NB4 (cell line): ENCODE results near the gene MICALL1.

Source experiments
- DNase-seq: peaks from one replicate; pipeline ENCODE4 v3.0.0; 2010; ENCODE audit warnings: low read depth
- H3K4me3 ChIP-seq: one replicate; pipeline ENCODE4 v1.5.1; 2011; ENCODE audit warnings: mild to moderate bottlenecking, low read depth, low read length, moderate library complexity
- MYC ChIP-seq: IDR thresholded peaks from 2 replicates; pipeline ENCODE4 v1.6.1; 2011; ENCODE audit warnings: low read depth, low read length
- POLR2A ChIP-seq: IDR thresholded peaks from 2 replicates; pipeline ENCODE4 v1.6.1; 2011; ENCODE audit warnings: mild to moderate bottlenecking; ENCODE audit not compliant: insufficient read length; ENCODE audit errors: extremely low read depth
- TF ChIP-seq, protein P1 (sequence below): IDR thresholded peaks from 2 replicates; pipeline ENCODE4 v1.6.1; 2011; ENCODE audit warnings: low read depth, low read length
- TF ChIP-seq, protein P2 (sequence below): IDR thresholded peaks from one replicate; pipeline ENCODE4 v1.5.1; 2012; ENCODE audit warnings: low read depth, low read length

Gene MICALL1

DNA sequence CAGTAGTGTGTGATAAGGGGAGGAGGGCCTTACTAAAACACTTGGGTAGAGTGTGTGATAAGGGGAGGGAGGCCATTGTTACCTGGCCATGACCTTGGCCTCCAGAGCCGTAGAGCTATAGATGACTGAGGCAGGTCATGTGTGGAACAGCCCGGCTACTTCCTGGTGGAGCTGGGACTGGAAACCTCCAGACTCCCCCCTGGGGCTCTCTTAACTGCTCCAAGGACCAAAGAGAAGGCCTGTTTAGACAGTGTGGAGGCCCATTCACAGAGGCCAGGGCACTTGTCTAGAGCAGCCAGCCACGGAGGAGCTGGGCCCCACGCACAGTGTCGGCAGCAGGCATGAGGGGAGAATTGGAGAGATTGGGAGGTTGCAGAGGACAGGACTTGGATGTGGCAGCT, 12.5 kb upstream of the MICALL1 start:
- TF ChIP-seq POLR2A, result no peak
- TF ChIP-seq, protein P1, sequence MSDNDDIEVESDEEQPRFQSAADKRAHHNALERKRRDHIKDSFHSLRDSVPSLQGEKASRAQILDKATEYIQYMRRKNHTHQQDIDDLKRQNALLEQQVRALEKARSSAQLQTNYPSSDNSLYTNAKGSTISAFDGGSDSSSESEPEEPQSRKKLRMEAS, result no peak
- TF ChIP-seq, protein P2, sequence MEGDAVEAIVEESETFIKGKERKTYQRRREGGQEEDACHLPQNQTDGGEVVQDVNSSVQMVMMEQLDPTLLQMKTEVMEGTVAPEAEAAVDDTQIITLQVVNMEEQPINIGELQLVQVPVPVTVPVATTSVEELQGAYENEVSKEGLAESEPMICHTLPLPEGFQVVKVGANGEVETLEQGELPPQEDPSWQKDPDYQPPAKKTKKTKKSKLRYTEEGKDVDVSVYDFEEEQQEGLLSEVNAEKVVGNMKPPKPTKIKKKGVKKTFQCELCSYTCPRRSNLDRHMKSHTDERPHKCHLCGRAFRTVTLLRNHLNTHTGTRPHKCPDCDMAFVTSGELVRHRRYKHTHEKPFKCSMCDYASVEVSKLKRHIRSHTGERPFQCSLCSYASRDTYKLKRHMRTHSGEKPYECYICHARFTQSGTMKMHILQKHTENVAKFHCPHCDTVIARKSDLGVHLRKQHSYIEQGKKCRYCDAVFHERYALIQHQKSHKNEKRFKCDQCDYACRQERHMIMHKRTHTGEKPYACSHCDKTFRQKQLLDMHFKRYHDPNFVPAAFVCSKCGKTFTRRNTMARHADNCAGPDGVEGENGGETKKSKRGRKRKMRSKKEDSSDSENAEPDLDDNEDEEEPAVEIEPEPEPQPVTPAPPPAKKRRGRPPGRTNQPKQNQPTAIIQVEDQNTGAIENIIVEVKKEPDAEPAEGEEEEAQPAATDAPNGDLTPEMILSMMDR, result no peak
- no peak for TF ChIP-seq MYC
- DNase-seq, result no peak

DNA sequence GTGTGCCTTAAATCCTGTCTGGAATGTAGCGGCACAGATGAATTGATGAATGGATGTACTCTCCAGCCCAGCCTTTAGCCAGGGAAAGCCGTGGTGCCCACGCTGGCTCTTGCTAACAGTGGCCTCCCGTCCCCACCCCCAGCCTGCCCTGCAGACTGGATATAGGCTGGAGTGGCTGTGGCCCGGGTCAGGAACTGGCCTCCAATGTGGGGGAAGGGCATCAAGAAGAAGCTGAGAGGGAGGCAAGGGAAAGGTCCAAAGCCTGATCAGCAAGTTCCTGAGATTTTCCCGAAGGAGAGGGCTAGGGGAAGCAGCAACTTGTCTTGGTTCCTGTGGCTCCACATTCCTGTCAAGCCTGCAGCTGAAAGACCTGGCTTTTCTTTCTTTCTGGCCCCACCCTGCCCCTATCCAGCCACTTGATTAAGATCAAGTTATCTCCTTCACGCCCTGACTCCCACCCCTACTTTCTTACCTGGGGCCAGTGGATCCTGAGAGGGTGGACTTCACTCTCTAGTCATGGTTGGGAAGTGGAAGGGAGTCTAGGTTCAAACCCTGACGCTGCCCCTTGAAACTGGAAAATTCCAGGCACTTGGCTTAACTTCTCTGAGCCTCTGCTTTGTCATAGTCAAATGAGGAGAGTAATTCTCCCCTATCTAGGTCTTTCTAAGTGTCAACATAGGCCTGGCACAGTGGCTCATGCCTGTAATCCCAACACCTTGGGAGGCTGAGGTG, 11.0 kb upstream of the MICALL1 start:
- TF ChIP-seq, protein P2, result no peak
- TF ChIP-seq POLR2A (no peak), MYC (no peak)
- TF ChIP-seq, protein P1, result no peak
- no peak overlapping the region for H3K4me3 ChIP-seq
- no peak for DNase-seq

More for the DNA sequence above, 12.5 kb upstream of the MICALL1 start:
- H3K4me3 ChIP-seq, result no peak overlapping the region

DNA sequence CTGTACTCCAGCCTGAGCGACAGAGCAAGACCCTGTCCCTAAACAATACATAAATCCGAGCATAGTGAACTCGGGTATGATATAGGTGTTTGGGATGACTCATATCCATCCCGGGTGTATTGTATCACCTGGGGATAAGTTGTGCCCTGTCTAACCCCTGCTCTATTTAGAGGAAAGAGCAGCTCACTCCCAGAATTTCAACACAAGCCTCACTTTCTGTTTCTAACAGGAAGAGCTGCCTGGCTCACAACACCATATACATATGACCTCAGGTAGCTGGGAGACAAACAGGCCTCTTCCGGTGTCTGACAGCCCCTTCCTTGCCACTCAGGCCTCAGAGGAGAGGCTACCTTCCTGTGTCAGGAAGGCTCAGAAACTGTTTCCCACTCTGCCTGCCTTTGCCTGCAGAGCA, 9.9 kb upstream of the MICALL1 start:
- peak; percentile 51 for DNase-seq
- TF ChIP-seq, protein P1, result no peak
- TF ChIP-seq POLR2A (no peak), MYC (no peak)
- TF ChIP-seq, protein P2, result no peak

DNA sequence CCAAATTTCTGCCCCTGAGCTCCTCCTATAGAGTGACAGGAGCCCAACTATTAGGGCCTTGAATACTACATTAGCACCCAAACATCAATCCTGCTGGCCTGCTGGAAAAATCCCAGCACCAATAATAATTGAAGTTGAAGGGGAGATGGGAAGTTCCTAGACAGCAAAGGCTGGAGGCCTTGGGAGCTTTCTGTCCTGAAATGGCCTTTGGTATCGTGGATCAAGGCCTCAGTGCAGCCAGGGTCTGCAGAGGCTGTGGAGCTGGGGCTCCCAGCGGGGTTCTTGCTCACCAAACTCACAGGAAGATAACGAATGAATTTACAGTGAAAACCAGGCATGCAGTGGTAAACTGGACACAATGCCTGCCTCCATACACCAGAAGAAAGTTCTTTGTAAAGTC, 9.2 kb upstream of the MICALL1 start:
- TF ChIP-seq POLR2A (no peak), MYC (no peak)
- TF ChIP-seq, protein P2, result no peak
- TF ChIP-seq, protein P1, result no peak
- DNase-seq, result no peak
- no peak overlapping the region for H3K4me3 ChIP-seq

More for the DNA sequence above, 9.9 kb upstream of the MICALL1 start:
- no peak overlapping the region for H3K4me3 ChIP-seq

DNA sequence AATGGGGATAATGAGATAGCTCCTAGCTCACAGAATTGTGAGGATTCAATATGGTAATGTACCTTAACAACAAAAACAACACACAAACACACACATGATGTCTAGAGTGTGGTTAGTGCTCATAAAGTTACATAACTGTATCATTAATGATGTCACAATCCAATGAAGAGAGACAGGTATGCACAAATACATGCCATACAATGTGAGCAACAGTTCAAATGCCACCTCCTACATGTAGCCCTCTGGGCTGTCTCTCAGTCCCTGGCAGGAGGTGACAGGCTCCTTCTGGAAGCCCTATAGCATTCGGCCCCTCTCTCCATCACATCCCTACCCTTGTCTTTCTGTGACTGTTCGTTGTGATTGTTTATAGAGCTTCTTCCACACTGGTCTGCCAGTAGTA, 8.3 kb upstream of the MICALL1 start:
- no peak for DNase-seq
- TF ChIP-seq, protein P1, result no peak
- TF ChIP-seq, protein P2, result no peak
- TF ChIP-seq POLR2A (no peak), MYC (no peak)
- no peak overlapping the region for H3K4me3 ChIP-seq
